Measurements from ENCODE around the gene PCDH18.

GRCh38 chr4:137572647-137573046 is 40.4 kb upstream of the PCDH18 start:
- no peak for TF ChIP-seq CTCF (IDR thresholded peaks at IDR 0.05)
- TF ChIP-seq ZFX (IDR thresholded peaks at IDR 0.05; ENCODE audit: borderline replicate concordance) = no peak
